ENCODE data around the gene CELSR2.

The CELSR2 gene

GRCh38 chr1:109272831-109273547 is 23.6 kb downstream of the CELSR2 start:
- ChIA-PET CTCF (interaction anchor here (1.4 to 1.8 kb wide), 2 partner anchors 9 to 125 kb away, joined by 7 to 9 read pairs; partner anchors contain the start of gene SORT1), POLR2A (no interaction called here)
- no peak overlapping the region for H3K27ac ChIP-seq (ENCODE audit: extremely low read depth, low read depth, low read length)
- H3K36me3 ChIP-seq (ENCODE audit: control insufficient read depth in 2 of 2, insufficient read depth in 1 of 2, low read length in 2 of 2): peaks cover 0 to 63% of the 10 kb centered on the region in 2 experiments; a peak in 1 of 3 replicates
- H3K4me3 ChIP-seq (ENCODE audit: low read depth, low read length): no peak overlapping the region
- H3K9me3 ChIP-seq (ENCODE audit: control insufficient read depth, insufficient read depth, low read depth, low read length): no peaks in the 10 kb centered on the region
- peaks cover 7% of the 10 kb centered on the region for H3K4me1 ChIP-seq (ENCODE audit: control insufficient read depth, insufficient read depth, low read length)
- TF ChIP-seq GLIS2 (tag by site-specific recombination; IDR thresholded peaks at IDR 0.05) (peak; percentile 28; the same call in 1 of the 2 replicates), ZSCAN23 (tag by site-specific recombination; IDR thresholded peaks at IDR 0.05) (no peak), ZNF513 (tag by site-specific recombination; IDR thresholded peaks at IDR 0.05) (peak; percentile 76), ZNF416 (tag by site-specific recombination; IDR thresholded peaks at IDR 0.05) (no peak)

GRCh38 chr1:109273570-109274288 is 24.4 kb downstream of the CELSR2 start:
- peaks cover 7% of the 10 kb centered on the region for H3K4me1 ChIP-seq (ENCODE audit: control insufficient read depth, insufficient read depth, low read length)

GRCh38 chr1:109274533-109275476 is 25.5 kb downstream of the CELSR2 start:
- peaks cover 8 to 58% of the 10 kb centered on the region in 2 experiments for H3K36me3 ChIP-seq (ENCODE audit: control insufficient read depth in 2 of 2, insufficient read depth in 1 of 2, low read length in 2 of 2)
- ChIA-PET POLR2A (interaction anchor here (1.0 kb wide), 1 partner anchor 123 kb away, joined by 3 read pairs; the partner anchor contains the start of gene SORT1), CTCF (no interaction called here)
- no peak overlapping the region for H3K4me3 ChIP-seq (ENCODE audit: low read depth, low read length)
- peaks cover 7% of the 10 kb centered on the region for H3K4me1 ChIP-seq (ENCODE audit: control insufficient read depth, insufficient read depth, low read length)
- H3K27ac ChIP-seq (ENCODE audit: extremely low read depth, low read depth, low read length): no peak overlapping the region
- no peaks in the 10 kb centered on the region for H3K9me3 ChIP-seq (ENCODE audit: control insufficient read depth, insufficient read depth, low read depth, low read length)
- no peak for TF ChIP-seq ZSCAN4 (tag by site-specific recombination; IDR thresholded peaks at IDR 0.05)
- no peak for TF ChIP-seq HOXD13 (CRISPR knock-in tag; IDR thresholded peaks at IDR 0.05; ENCODE audit: borderline replicate concordance)
- no peak for TF ChIP-seq ZNF560 (tag by site-specific recombination; IDR thresholded peaks at IDR 0.05; ENCODE audit: borderline replicate concordance)
- no peak for TF ChIP-seq KLF16 (tag by site-specific recombination; IDR thresholded peaks at IDR 0.05)
- TF ChIP-seq PATZ1 (tag by site-specific recombination; IDR thresholded peaks at IDR 0.05): peak; percentile 52; the same call in 1 of the 2 replicates
- TF ChIP-seq ZNF514 (tag by site-specific recombination; IDR thresholded peaks at IDR 0.05): no peak
- TF ChIP-seq ZNF114 (tag by site-specific recombination; IDR thresholded peaks at IDR 0.05): no peak
- TF ChIP-seq ZNF311 (tag by site-specific recombination; IDR thresholded peaks at IDR 0.05; ENCODE audit: borderline replicate concordance): no peak
- TF ChIP-seq ZNF423 (tag by site-specific recombination; IDR thresholded peaks at IDR 0.05): 0 out of 2 replicates have a peak, but pooled peaks have one; percentile 25
- TF ChIP-seq PRDM1 (tag by site-specific recombination; IDR thresholded peaks at IDR 0.05): 0 out of 2 replicates have a peak, but pooled peaks have one; percentile 25
- TF ChIP-seq ZFHX2 (tag by site-specific recombination; conservative IDR thresholded peaks at IDR 0.05): peak; percentile 50; the same call in 1 of the 2 replicates
- no peak for TF ChIP-seq TSHZ1 (tag by site-specific recombination; IDR thresholded peaks at IDR 0.05; ENCODE audit: borderline replicate concordance)
- no peak for TF ChIP-seq ZNF121 (tag by site-specific recombination; IDR thresholded peaks at IDR 0.05)

More at GRCh38 chr1:109273570-109274288, 24.4 kb downstream of the CELSR2 start:
- Histone ChIP-seq H3K4me3 (ENCODE audit: low read depth, low read length) (no peak overlapping the region), H3K27ac (ENCODE audit: extremely low read depth, low read depth, low read length) (no peak overlapping the region), H3K36me3 (ENCODE audit: control insufficient read depth in 2 of 2, insufficient read depth in 1 of 2, low read length in 2 of 2) (peaks cover 2 to 63% of the 10 kb centered on the region in 2 experiments; a peak in 2 of 3 replicates), H3K9me3 (ENCODE audit: control insufficient read depth, insufficient read depth, low read depth, low read length) (no peaks in the 10 kb centered on the region)
- ChIA-PET CTCF (interaction anchor here (1.8 kb wide), 1 partner anchor 125 kb away, joined by 9 read pairs; the partner anchor contains the start of gene SORT1), POLR2A (no interaction called here)
- TF ChIP-seq BCL11A (tag by site-specific recombination; IDR thresholded peaks at IDR 0.05; ENCODE audit: low read depth): no peak
- TF ChIP-seq PRDM1 (tag by site-specific recombination; IDR thresholded peaks at IDR 0.05): peak; percentile 97
